ENCODE data around the gene PDE11A.

- TF ChIP-seq REST (IDR thresholded peaks at IDR 0.05) (no peak), GABPA (IDR thresholded peaks at IDR 0.05 in 1 of 2, conservative IDR thresholded peaks at IDR 0.05 in 1 of 2) (no peak), RAD21 (IDR thresholded peaks at IDR 0.05) (no peak), CTCF (IDR thresholded peaks at IDR 0.05; ENCODE audit: low read depth, low read length, missing input control) (no peak), JUND (IDR thresholded peaks at IDR 0.05) (no peak), TAF1 (conservative IDR thresholded peaks at IDR 0.05) (no peak), RXRA (IDR thresholded peaks at IDR 0.05) (no peak), EGR1 (IDR thresholded peaks at IDR 0.05; ENCODE audit: low read depth in 2 of 2) (no peak), YY1 (IDR thresholded peaks at IDR 0.05) (no peak), MAX (IDR thresholded peaks at IDR 0.05) (no peak), ATF3 (IDR thresholded peaks at IDR 0.05) (no peak), FOXA1 (IDR thresholded peaks at IDR 0.05) (no peak), HNF4A (conservative IDR thresholded peaks at IDR 0.05) (no peak), NR2F2 (IDR thresholded peaks at IDR 0.05) (no peak)
Measured at GRCh38 chr2:177682006-177682405, 390.6 kb downstream of the PDE11A start.
